ENCODE measurements around the gene TBXA2R.
A peak's percentile ranks its signal among the peaks of the same experiment; 100 is the strongest.

TBXA2R gene

GRCh38 chr19:3619631-3620012, 12.9 kb upstream of the TBXA2R start:
- no peak for TF ChIP-seq CTCF (IDR thresholded peaks at IDR 0.05)

GRCh38 chr19:3618811-3619630, 12.3 kb upstream of the TBXA2R start:
- TF ChIP-seq CTCF (IDR thresholded peaks at IDR 0.05) = peak; percentile 50

- TF ChIP-seq CTCF (IDR thresholded peaks at IDR 0.05) = peak; percentile 95
Measured at GRCh38 chr19:3618144-3618810, 11.6 kb upstream of the TBXA2R start.

- TF ChIP-seq CTCF (IDR thresholded peaks at IDR 0.05) = no peak
Measured at GRCh38 chr19:3617463-3617862, 10.8 kb upstream of the TBXA2R start.

GRCh38 chr19:3615524-3616135, 9.0 kb upstream of the TBXA2R start:
- no peak for TF ChIP-seq CTCF (IDR thresholded peaks at IDR 0.05)

- TF ChIP-seq CTCF (IDR thresholded peaks at IDR 0.05) = no peak
Measured at GRCh38 chr19:3614858-3615505, 8.3 kb upstream of the TBXA2R start.

GRCh38 chr19:3613818-3614661, 7.4 kb upstream of the TBXA2R start:
- TF ChIP-seq CTCF (IDR thresholded peaks at IDR 0.05) = no peak

All from LNCAP (cell line).